Left forelimb (tissue), 1 donor: Measurements from ENCODE around the gene AHCY.

ENCODE experiments used
- DNase-seq: peaks from one replicate; pipeline ENCODE4 v3.0.0-alpha.2; 2018; ENCODE audit warnings: low spot score

AHCY gene

GRCh38 chr20:34324541-34324940 is 21.4 kb upstream of the AHCY start:
- DNase-seq = no peak

- DNase-seq = no peak
Observed at GRCh38 chr20:34322267-34323105, 19.3 kb upstream of the AHCY start.

- no peak for DNase-seq
Observed at GRCh38 chr20:34320861-34321260, 17.7 kb upstream of the AHCY start.

- DNase-seq = no peak
Observed at GRCh38 chr20:34318609-34319443, 15.7 kb upstream of the AHCY start.

GRCh38 chr20:34316196-34316814 is 13.2 kb upstream of the AHCY start:
- DNase-seq = no peak

- no peak for DNase-seq
Observed at GRCh38 chr20:34315236-34315635, 12.1 kb upstream of the AHCY start.

GRCh38 chr20:34312544-34313217 is 9.5 kb upstream of the AHCY start:
- DNase-seq = peak; percentile 81

GRCh38 chr20:34312024-34312460 is 8.9 kb upstream of the AHCY start:
- DNase-seq = no peak

- no peak for DNase-seq
Observed at GRCh38 chr20:34311118-34312023, 8.2 kb upstream of the AHCY start.

GRCh38 chr20:34310481-34311117 is 7.4 kb upstream of the AHCY start:
- DNase-seq = no peak

- no peak for DNase-seq
Observed at GRCh38 chr20:34309691-34310090, 6.5 kb upstream of the AHCY start.

- no peak for DNase-seq
Observed at GRCh38 chr20:34305333-34306230, 2.4 kb upstream of the AHCY start.

- DNase-seq = no peak
Observed at GRCh38 chr20:34302312-34302722, 838 bp downstream of the AHCY start.

GRCh38 chr20:34301587-34302311 is 1.4 kb downstream of the AHCY start:
- DNase-seq = no peak

GRCh38 chr20:34300809-34301586 is 2.2 kb downstream of the AHCY start:
- DNase-seq = no peak

- DNase-seq = no peak
Observed at GRCh38 chr20:34300256-34300806, 2.8 kb downstream of the AHCY start.

- DNase-seq = no peak
Observed at GRCh38 chr20:34299556-34300255, 3.4 kb downstream of the AHCY start.
